K562 (cell line): ENCODE data around the gene ALG8. TPM values are rescaled to one million over a fixed set of nuclear protein-coding genes. Genes with fewer than 3 reads are reported as not detected.

Experiments used
- ATAC-seq: fragments of 200-7000 bp; cut with Tn5 transposase; 3 replicates; pipeline ENCODE4 v1.9.1; 2020; ENCODE audit warnings: moderate library complexity
- BruUV-seq: library from RNA; stranded (reverse); fragments of 400-500 nt; replicated peaks from 2 replicates; lab custom pipeline; 2021; lab: Mats Ljungman, UMichigan
- CTCF ChIA-PET: fragments of 300-600 bp; formaldehyde crosslinking; extraction: SDS; loops from one replicate; lab custom pipeline; 2021; ENCODE audit warnings: low intra/inter-chr PET ratio; lab: Yijun Ruan, JAX
- POLR2A ChIA-PET: fragments of 300-600, 350-650 bp; sonication (Branson Sonifier 250); formaldehyde crosslinking; extraction: SDS; loops from one replicate; lab custom pipeline; 2021; ENCODE audit warnings: antibody characterized with exemption, inconsistent platforms; lab: Yijun Ruan, JAX
- DNase-seq, 4 experiments: peaks; one replicate each; pipeline versions ENCODE4 v3.0.0 to v3.0.0-alpha.2; 2011 to 2018; ENCODE audit warnings: low spot score in 3 of 4, mixed read lengths in 3 of 4; ENCODE audit errors: extremely low read depth in 1 of 4
- FAIRE-seq: peaks from 2 replicates; lab custom pipeline; 2011; peaks lifted over from hg19 to GRCh38; lab: Jason Lieb, UNC
- H2AFZ ChIP-seq: 2 replicates; pipeline ENCODE4 v1.6.0; 2011; ENCODE audit warnings: low read depth, low read length, control low read depth, inconsistent platforms
- H3K27ac ChIP-seq: fragments of 200-600 bp; 3 replicates; pipeline ENCODE4 v1.8.0; 2011; ENCODE audit warnings: low read depth, mild to moderate bottlenecking, control low read depth, inconsistent platforms, low read length, moderate library complexity, mixed read lengths; ENCODE audit errors: extremely low read depth
- H3K27me3 ChIP-seq, 2 experiments: fragments of 300-600 bp in 1 of 2; 2 replicates in 1 of 2; 3 replicates in 1 of 2; pipeline versions ENCODE4 v1.6.0 to v1.8.0; 2011; ENCODE audit warnings: inconsistent platforms in 2 of 2, low read length in 2 of 2, mild to moderate bottlenecking in 1 of 2, mixed read lengths in 1 of 2, moderate library complexity in 1 of 2; ENCODE audit not compliant: control insufficient read depth in 2 of 2, insufficient read depth in 2 of 2
- H3K36me3 ChIP-seq: fragments of 300-600 bp; 3 replicates; pipeline ENCODE4 v1.8.0; 2011; ENCODE audit warnings: mild to moderate bottlenecking, low read length, inconsistent platforms; ENCODE audit not compliant: control insufficient read depth, insufficient read depth
- H3K4me1 ChIP-seq, 2 experiments: fragments of 200-600 bp in 1 of 2; replicated peaks in 1 of 2; 2 replicates in 1 of 2; 3 replicates in 1 of 2; pipeline versions ENCODE4 v1.5.1 to v1.8.0; 2011; ENCODE audit warnings: inconsistent platforms in 2 of 2, low read length in 2 of 2, mild to moderate bottlenecking in 1 of 2, mixed read lengths in 1 of 2, moderate library complexity in 1 of 2; ENCODE audit not compliant: control insufficient read depth in 2 of 2, insufficient read depth in 2 of 2
- H3K4me2 ChIP-seq: 2 replicates; pipeline ENCODE4 v1.6.1; 2011; ENCODE audit warnings: low read length, control low read depth, inconsistent platforms, mixed read lengths; ENCODE audit not compliant: insufficient read depth
- H3K4me3 ChIP-seq: fragments of 200-600 bp; sonication (generic), shearing (Covaris generic); 2 replicates; pipeline ENCODE4 v1.5.1; 2016; ENCODE audit warnings: control low read depth, inconsistent platforms
- H3K79me2 ChIP-seq: fragments of 200-600 bp; 3 replicates; pipeline ENCODE4 v1.8.0; 2011; ENCODE audit warnings: low read length, inconsistent platforms; ENCODE audit not compliant: control insufficient read depth, insufficient read depth
- H3K9ac ChIP-seq, 2 experiments: 2 replicates each; pipeline versions ENCODE4 v1.6.0 to v1.6.1; 2011; ENCODE audit warnings: low read depth in 2 of 2, low read length in 2 of 2, control low read depth in 1 of 2, inconsistent platforms in 1 of 2, mild to moderate bottlenecking in 1 of 2, mixed read lengths in 1 of 2; ENCODE audit not compliant: insufficient read depth in 1 of 2
- H3K9me1 ChIP-seq: one replicate; pipeline ENCODE4 v1.6.0; 2011; ENCODE audit warnings: inconsistent platforms, mild to moderate bottlenecking, low read length, moderate library complexity; ENCODE audit not compliant: control insufficient read depth, insufficient read depth
- H3K9me3 ChIP-seq: replicated peaks from 2 replicates; pipeline ENCODE4 v1.5.1; 2011; ENCODE audit warnings: low read depth, low read length, inconsistent platforms; ENCODE audit not compliant: control insufficient read depth, insufficient read depth
- H4K20me1 ChIP-seq: replicated peaks from 2 replicates; pipeline ENCODE4 v1.6.1; 2011; ENCODE audit warnings: low read length, inconsistent platforms, mixed read lengths; ENCODE audit not compliant: control insufficient read depth, insufficient read depth
- E4F1 ChIP-seq: fragments of 250-450 bp; sonication (Bioruptor Pico); IDR thresholded peaks from 2 replicates; pipeline ENCODE4 v1.5.0; 2021; ENCODE audit warnings: mild to moderate bottlenecking, borderline replicate concordance
- EGR1 ChIP-seq: fragments of 450-650 bp; conservative IDR thresholded peaks from 2 replicates; pipeline ENCODE4 v1.6.1; 2017; ENCODE audit warnings: mild to moderate bottlenecking
- HMGXB4 ChIP-seq: sonication (generic); formaldehyde crosslinking; IDR thresholded peaks from 2 replicates; pipeline ENCODE4 v1.8.1; 2023; ENCODE audit warnings: mild to moderate bottlenecking, missing genetic modification reagents
- ILK ChIP-seq: fragments of 450-650 bp; IDR thresholded peaks from 2 replicates; pipeline ENCODE4 v1.6.1; 2016; ENCODE audit warnings: missing genetic modification characterization, low read depth, mild to moderate bottlenecking, missing compliant biosample characterization, moderate library complexity, borderline replicate concordance
- MCM2 ChIP-seq: fragments of 450-650 bp; IDR thresholded peaks from 2 replicates; pipeline ENCODE4 v1.6.1; 2017; ENCODE audit warnings: low read depth, mild to moderate bottlenecking
- NR2C2 ChIP-seq, 2 experiments: fragments of 200-800 bp in 1 of 2; sonication (Bioruptor generic) in 1 of 2; sonication (generic) in 1 of 2; formaldehyde crosslinking in 1 of 2; IDR thresholded peaks; 2 replicates each; pipeline versions ENCODE4 v1.6.1 to v1.8.0; 2016 to 2022; ENCODE audit warnings: mild to moderate bottlenecking in 1 of 2, missing compliant biosample characterization in 1 of 2, missing genetic modification characterization in 1 of 2, missing genetic modification reagents in 1 of 2
- RFX1 ChIP-seq: fragments of 450-650 bp; IDR thresholded peaks from 2 replicates; pipeline ENCODE4 v1.6.1; 2016; ENCODE audit warnings: mild to moderate bottlenecking, moderate library complexity
- SUPT5H ChIP-seq: fragments of 450-650 bp; IDR thresholded peaks from 2 replicates; pipeline ENCODE4 v1.6.1; 2016
- ZBTB9 ChIP-seq: fragments of 450-650 bp; formaldehyde crosslinking; IDR thresholded peaks from 2 replicates; pipeline ENCODE4 v1.4.0; 2020; ENCODE audit warnings: mild to moderate bottlenecking, moderate library complexity
- ZNF146 ChIP-seq: IDR thresholded peaks from one replicate; pipeline ENCODE4 v1.6.1; 2018; ENCODE audit warnings: missing compliant biosample characterization; ENCODE audit not compliant: unreplicated experiment
- WGBS: fragments of 100-300 bp; shearing (Covaris generic); methylation state at CpG from one replicate; pipeline ENCODE4 v1.1.6; 2016; ENCODE audit warnings: low coverage, mixed read lengths; ENCODE audit not compliant: insufficient coverage; ENCODE audit errors: missing lambda C conversion rate; 5-methylcytosine and 5-hydroxymethylcytosine counted together
- in situ Hi-C: fragments of 300-500 bp; cut with MboI; formaldehyde crosslinking; loops from 4 replicates; pipeline ENCODE4 v1.15.0; 2018; ENCODE audit warnings: inconsistent platforms, mixed read lengths
- intact Hi-C: fragments of 100-400 bp; cut with micrococcal nuclease; formaldehyde crosslinking; loops from 2 replicates; pipeline ENCODE4 v1.14.2; 2022
- polyA plus RNA-seq, 8 experiments: library from polyadenylated mRNA; depleted of rRNA in 4 of 8; stranded (reverse) in 5 of 8; unstranded in 3 of 8; fragments of >200 nt; fragmentation: Nextera tagmentation in 2 of 8; fragmentation: Illumina TruSeq in 1 of 8; extraction: Ambion mirVana in 2 of 8; extraction: Trizol in 1 of 8; gene quantifications; 2 replicates each; pipeline versions ENCODE4 v1.2.1 to v1.2.3, GENCODE V29; 2011 to 2014; ENCODE audit warnings: inconsistent platforms in 1 of 8, missing spikeins in 1 of 8
- total RNA-seq, 7 experiments: library from RNA; depleted of rRNA in 6 of 7; stranded (reverse); fragments of >200 nt in 6 of 7; fragmentation: Illumina TruSeq in 2 of 7; extraction: Trizol in 2 of 7; gene quantifications; 2 replicates each; pipeline versions ENCODE4 v1.2.1 to v1.2.3, GENCODE V29; 2011 to 2021; ENCODE audit warnings: low replicate concordance in 1 of 7

The ALG8 gene
- total and polyA plus RNA-seq, 9 of the 15 experiments (the other 6 are each of a cell fraction or from before 2014, with no cell fraction given): 59.3 to 189 (median 106) TPM

GRCh38 chr11:78063440-78064181 lies 75.8 kb downstream of the ALG8 start, which contains the start of gene THRSP (continued):
- TF ChIP-seq HMGXB4 (no peak), RFX1 (no peak), ILK (tag) (no peak), SUPT5H (no peak), EGR1 (no peak)

- CTCF ChIA-PET: interaction anchor here (0.5 kb wide), 1 partner anchor 590 kb away, joined by 3 read pairs; no protein-coding TSS in a partner anchor
- H3K4me3 ChIP-seq: no peak overlapping the region
- no peak overlapping the region for H3K4me2 ChIP-seq
- H4K20me1 ChIP-seq: no peaks in the 10 kb centered on the region
- H3K27ac ChIP-seq: no peak overlapping the region
- DNase-seq (peak in 1 of 4 experiments; percentile 3), ATAC-seq (no peak), FAIRE-seq (peak; percentile 11)
- H3K27me3 ChIP-seq: no peaks in the 10 kb centered on the region
- no TSS peak for BruUV-seq
- in situ Hi-C loops: no loop called here
- peaks cover 4% of the 10 kb centered on the region; the same call in 2 of the 3 replicates for H3K36me3 ChIP-seq
- no peak overlapping the region for H2AFZ ChIP-seq
- POLR2A ChIA-PET: interaction anchor here (1.1 to 2.4 kb wide), 2 partner anchors 14 to 16 kb away, joined by 5 to 7 read pairs; partner anchors contain the start of gene NDUFC2
- no peaks in the 10 kb centered on the region for H3K79me2 ChIP-seq
- 6% methylated on average over 2 of the region's 2 CpGs for WGBS
- intact Hi-C loops: no loop called here
- H3K9ac ChIP-seq: no peak overlapping the region
- H3K4me1 ChIP-seq: peaks cover 13 to 20% of the 10 kb centered on the region in 2 experiments
- TF ChIP-seq NR2C2 (CRISPR knock-in tag; IDR thresholded peaks at IDR 0.05): no peak
- TF ChIP-seq NR2C2 (tag; IDR thresholded peaks at IDR 0.05): no peak
- TF ChIP-seq ZBTB9 (CRISPR knock-in tag): no peak
- no peak for TF ChIP-seq MCM2
- 0 out of 2 replicates have a peak, but pooled peaks have one; percentile 15 for TF ChIP-seq E4F1 (CRISPR knock-in tag)
- no peak for TF ChIP-seq ZNF146
- H3K9me1 ChIP-seq: no peaks in the 10 kb centered on the region
- H3K9me3 ChIP-seq: no peaks in the 10 kb centered on the region
Observed at GRCh38 chr11:78062671-78063070, 76.8 kb downstream of the ALG8 start.
